Gastroesophageal sphincter (tissue), 3 donors: Measurements from ENCODE around the gene FRMD4B.

Experiments used
- EP300 ChIP-seq: sonication (generic); formaldehyde crosslinking; IDR thresholded peaks from one replicate; pipeline ENCODE4 v1.6.1; 2017; ENCODE audit warnings: antibody characterized with exemption, mild to moderate bottlenecking
- POLR2A ChIP-seq, 2 donors: fragments of 450-650 bp; IDR thresholded peaks; one replicate each; pipeline ENCODE4 v1.6.1; 2017; ENCODE audit warnings: antibody characterized with exemption in 2 of 2, mild to moderate bottlenecking in 2 of 2, moderate library complexity in 1 of 2
- POLR2AphosphoS5 ChIP-seq: sonication (generic); formaldehyde crosslinking; IDR thresholded peaks from one replicate; pipeline ENCODE4 v1.6.1; 2017; ENCODE audit warnings: antibody characterized with exemption
- TF ChIP-seq, protein P1 (sequence below), 4 experiments: fragments of 200-600 bp in 2 of 4; fragments of 450-650 bp in 2 of 4; sonication (generic) in 1 of 4; IDR thresholded peaks; one replicate each; pipeline ENCODE4 v1.5.1; 2017 to 2019; ENCODE audit warnings: antibody characterized with exemption in 4 of 4, mild to moderate bottlenecking in 2 of 4, moderate library complexity in 2 of 4

DNA sequence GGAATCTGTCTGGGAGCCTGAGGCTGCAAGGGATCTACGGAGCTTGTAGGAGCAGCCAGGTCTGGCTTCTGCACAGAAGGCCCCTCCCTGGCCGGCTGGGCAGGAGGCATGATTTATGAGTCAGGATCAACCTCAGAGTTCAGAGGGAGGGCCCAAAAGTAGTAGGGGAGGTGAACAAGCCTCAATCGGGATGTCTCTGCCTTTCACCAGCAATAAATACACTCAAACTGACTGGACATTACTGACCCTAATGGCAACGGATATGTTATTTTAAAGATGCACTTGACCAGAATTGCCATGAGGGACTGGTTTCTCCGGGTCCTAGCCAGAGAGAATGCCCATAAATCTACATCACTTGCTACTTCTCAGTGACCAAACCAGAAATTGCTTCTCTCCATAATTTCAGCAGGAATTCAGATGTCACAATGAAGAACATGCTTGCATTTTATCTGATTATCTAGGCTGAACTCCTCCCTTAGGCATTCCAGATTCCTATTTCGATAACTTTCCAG lies 153.9 kb downstream of the FRMD4B start:
- TF ChIP-seq POLR2AphosphoS5 (no peak), EP300 (no peak), POLR2A (IDR thresholded peaks at IDR 0.05) (no peak)
- TF ChIP-seq, protein P1, sequence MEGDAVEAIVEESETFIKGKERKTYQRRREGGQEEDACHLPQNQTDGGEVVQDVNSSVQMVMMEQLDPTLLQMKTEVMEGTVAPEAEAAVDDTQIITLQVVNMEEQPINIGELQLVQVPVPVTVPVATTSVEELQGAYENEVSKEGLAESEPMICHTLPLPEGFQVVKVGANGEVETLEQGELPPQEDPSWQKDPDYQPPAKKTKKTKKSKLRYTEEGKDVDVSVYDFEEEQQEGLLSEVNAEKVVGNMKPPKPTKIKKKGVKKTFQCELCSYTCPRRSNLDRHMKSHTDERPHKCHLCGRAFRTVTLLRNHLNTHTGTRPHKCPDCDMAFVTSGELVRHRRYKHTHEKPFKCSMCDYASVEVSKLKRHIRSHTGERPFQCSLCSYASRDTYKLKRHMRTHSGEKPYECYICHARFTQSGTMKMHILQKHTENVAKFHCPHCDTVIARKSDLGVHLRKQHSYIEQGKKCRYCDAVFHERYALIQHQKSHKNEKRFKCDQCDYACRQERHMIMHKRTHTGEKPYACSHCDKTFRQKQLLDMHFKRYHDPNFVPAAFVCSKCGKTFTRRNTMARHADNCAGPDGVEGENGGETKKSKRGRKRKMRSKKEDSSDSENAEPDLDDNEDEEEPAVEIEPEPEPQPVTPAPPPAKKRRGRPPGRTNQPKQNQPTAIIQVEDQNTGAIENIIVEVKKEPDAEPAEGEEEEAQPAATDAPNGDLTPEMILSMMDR (IDR thresholded peaks at IDR 0.05), result no peak
